Measurements from ENCODE around the gene WFDC1. TPM values are rescaled to one million over a fixed set of nuclear protein-coding genes. Genes with fewer than 3 reads are reported as not detected.

Gene WFDC1
- not detected in 2 replicates for total RNA-seq (2014; rRNA removed; shearing (Covaris generic))

- no peak for DNase-seq (ENCODE audit: low read depth)
Observed at GRCh38 chr16:84294531-84295142, at the start of gene WFDC1. Gene WFDC1 (plus strand): TSS chr16:84294878. CDS start chr16:84294972, 94 bp downstream.

- no peak for DNase-seq (ENCODE audit: low read depth)
Observed at GRCh38 chr16:84245956-84246678, 48.6 kb upstream of the WFDC1 start.

GRCh38 chr16:84246679-84247077 is 48.0 kb upstream of the WFDC1 start:
- DNase-seq (ENCODE audit: low read depth): no peak

- no peak for DNase-seq (ENCODE audit: low read depth)
Observed at GRCh38 chr16:84247331-84247730, 47.3 kb upstream of the WFDC1 start.

- peak; percentile 44 for DNase-seq (ENCODE audit: low read depth)
Observed at GRCh38 chr16:84247844-84248243, 46.8 kb upstream of the WFDC1 start.

- no peak for DNase-seq (ENCODE audit: low read depth)
Observed at GRCh38 chr16:84252184-84252583, 42.5 kb upstream of the WFDC1 start.

- no peak for DNase-seq (ENCODE audit: low read depth)
Observed at GRCh38 chr16:84253173-84253572, 41.5 kb upstream of the WFDC1 start.

- no peak for DNase-seq (ENCODE audit: low read depth)
Observed at GRCh38 chr16:84254062-84254461, 40.6 kb upstream of the WFDC1 start.

GRCh38 chr16:84255050-84255810 is 39.4 kb upstream of the WFDC1 start:
- DNase-seq (ENCODE audit: low read depth): no peak

GRCh38 chr16:84258266-84258665 is 36.4 kb upstream of the WFDC1 start:
- no peak for DNase-seq (ENCODE audit: low read depth)

- DNase-seq (ENCODE audit: low read depth): no peak
Observed at GRCh38 chr16:84259691-84260090, 35.0 kb upstream of the WFDC1 start.

GRCh38 chr16:84260766-84261554 is 33.7 kb upstream of the WFDC1 start:
- no peak for DNase-seq (ENCODE audit: low read depth)

GRCh38 chr16:84262031-84262430 is 32.6 kb upstream of the WFDC1 start:
- DNase-seq (ENCODE audit: low read depth): no peak

GRCh38 chr16:84262939-84263338 is 31.7 kb upstream of the WFDC1 start:
- no peak for DNase-seq (ENCODE audit: low read depth)

GRCh38 chr16:84266451-84266850 is 28.2 kb upstream of the WFDC1 start:
- DNase-seq (ENCODE audit: low read depth): peak; percentile 75

- DNase-seq (ENCODE audit: low read depth): no peak
Observed at GRCh38 chr16:84267380-84267779, 27.3 kb upstream of the WFDC1 start.

GRCh38 chr16:84268291-84269040 is 26.2 kb upstream of the WFDC1 start:
- DNase-seq (ENCODE audit: low read depth): no peak

- no peak for DNase-seq (ENCODE audit: low read depth)
Observed at GRCh38 chr16:84270071-84270470, 24.6 kb upstream of the WFDC1 start.

- no peak for DNase-seq (ENCODE audit: low read depth)
Observed at GRCh38 chr16:84270531-84270930, 24.1 kb upstream of the WFDC1 start.

- no peak for DNase-seq (ENCODE audit: low read depth)
Observed at GRCh38 chr16:84271037-84271436, 23.6 kb upstream of the WFDC1 start.

- DNase-seq (ENCODE audit: low read depth): peak; percentile 28
Observed at GRCh38 chr16:84271866-84272265, 22.8 kb upstream of the WFDC1 start.
